ENCODE results near the gene MRPL54.

MRPL54 gene

DNA sequence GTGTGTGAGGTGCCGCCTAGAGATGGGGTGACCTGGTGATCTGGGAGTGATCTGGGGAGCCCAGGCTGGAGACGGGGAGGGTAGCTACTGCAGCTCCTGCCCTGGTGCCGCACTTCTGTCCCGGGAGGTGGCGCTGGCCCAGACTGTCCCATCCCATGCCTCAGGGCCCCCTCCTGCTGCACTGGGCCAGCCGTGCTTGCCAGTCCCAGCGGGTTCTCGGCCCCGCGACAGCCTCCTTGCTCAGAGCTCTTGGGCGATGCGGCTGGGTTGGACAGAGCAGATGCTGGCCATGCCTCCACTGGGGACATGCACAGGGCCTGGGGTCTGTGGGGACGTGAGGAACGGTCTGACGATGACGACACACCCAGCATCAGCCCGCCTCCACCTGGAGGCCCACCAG lies 7.0 kb downstream of the MRPL54 start:
- DNase-seq (ENCODE audit: low read depth): no peak

DNA sequence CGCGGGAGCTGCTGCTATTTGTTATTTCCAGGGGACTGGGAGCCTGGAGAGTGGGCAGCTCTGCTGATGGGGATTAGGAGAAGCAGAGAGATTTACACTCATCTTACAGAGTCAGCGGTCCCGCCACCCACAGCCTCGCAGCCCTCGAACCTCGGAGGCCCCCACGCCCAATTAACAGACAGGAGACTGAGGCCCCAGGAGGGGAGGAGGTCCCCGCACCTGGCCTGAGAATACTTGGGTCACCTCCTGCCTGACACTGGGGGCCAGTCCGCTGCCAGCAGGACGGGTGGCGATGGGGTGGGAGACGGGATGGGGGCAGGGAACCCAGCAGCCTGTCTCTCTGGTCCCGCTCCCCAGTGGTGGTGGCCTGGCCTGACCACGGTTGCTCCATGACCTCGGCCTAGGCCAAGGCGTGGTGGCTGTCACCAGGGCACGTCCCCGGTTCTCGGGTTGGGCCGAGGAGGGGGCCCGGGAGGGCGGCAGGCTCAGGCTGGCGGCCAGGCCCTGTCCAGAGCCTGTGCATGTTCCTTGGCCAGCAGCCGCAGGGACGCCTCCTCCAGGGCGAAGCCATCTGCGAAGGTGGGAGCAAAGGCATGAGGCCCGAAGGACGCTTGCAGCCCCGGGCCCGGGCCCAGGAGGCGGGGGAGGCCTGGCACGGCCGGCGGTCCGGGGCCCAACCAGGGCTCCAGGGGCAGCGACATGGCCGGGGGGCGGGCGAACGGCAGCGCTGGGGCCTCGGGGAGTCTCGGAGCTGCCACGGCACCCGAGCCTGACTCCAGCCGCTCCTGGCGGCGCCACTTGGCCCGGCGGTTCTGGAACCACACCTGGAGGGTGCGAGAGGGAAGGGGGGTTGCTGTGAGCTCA lies 7.9 kb downstream of the MRPL54 start:
- no peak for DNase-seq (ENCODE audit: low read depth)

DNA sequence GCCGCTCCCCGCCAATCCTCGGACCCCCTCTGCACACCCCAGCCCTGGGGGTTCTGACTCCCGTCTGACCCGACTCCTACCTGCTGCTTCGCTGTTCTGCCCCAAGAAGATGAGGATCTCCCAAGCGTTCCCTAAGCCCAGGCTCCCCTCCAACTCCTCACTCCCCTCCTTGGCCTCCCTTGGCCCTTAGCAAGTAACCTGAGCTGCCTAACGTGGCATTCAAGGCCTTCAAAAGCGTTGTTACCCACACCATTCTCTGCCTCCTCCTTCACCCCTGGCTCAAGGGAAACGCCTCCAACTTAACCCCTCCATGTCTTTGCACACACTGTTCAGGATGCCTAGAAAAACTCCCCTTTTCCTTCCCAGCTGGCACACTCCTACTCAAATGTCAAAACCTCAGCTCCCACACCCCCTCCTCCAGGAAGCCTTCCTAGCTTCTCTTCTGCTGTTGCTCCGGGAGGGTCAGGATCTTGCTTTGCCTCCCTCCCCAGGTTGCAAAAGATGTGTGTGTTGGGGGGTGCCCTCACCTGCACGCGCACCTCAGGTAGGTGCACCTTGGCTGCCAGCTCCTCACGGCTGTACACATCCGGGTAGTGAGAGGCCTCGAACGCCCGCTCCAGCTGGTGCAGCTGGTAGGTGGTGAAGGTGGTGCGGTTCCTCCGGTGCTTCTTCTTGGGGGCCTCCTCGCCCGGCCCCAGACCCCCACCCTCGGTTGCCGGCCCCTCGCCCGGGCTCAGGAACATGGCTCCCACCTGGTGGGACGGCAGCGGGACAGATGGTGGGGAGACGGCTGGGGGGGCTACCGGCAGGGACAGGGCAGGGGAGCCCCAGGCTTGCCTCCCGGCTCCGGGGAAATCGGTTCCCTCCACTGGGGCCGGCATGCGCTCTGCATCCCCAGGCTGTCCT lies 8.8 kb downstream of the MRPL54 start:
- no peak for DNase-seq (ENCODE audit: low read depth)

DNA sequence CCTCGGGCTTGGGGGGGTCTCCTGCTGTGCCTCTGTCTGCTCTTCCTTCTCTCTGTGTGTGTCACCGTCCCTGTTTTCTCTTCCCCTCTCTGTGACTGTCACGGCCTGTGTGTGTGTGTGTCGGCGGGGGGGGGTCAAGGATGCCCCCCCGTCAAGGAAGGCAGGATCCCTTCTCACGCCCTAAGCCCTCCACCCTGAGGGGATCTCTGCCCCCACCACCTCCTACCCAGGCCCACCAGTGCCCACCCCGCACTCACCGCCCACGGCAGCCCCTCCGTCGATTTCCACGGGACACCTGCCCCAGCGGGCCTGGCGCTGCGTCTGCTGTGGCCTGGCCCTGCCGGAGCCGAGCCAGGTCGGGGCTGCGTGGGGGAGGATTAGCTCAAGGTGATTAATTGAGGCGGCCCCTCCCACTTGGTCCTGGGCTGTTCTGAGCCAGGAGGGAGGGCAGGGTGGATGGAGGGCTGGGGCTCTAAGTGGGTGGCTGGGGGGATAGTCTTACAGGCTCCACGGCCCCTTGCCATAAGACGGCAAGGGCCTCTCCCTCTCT lies 9.5 kb downstream of the MRPL54 start, which contains the start of gene RAX2:
RAX2 (minus strand) TSS at position 323 of the 550 bp plus-strand sequence. CDS start 486 bp downstream, outside the sequence.
- DNase-seq (ENCODE audit: low read depth): no peak

DNA sequence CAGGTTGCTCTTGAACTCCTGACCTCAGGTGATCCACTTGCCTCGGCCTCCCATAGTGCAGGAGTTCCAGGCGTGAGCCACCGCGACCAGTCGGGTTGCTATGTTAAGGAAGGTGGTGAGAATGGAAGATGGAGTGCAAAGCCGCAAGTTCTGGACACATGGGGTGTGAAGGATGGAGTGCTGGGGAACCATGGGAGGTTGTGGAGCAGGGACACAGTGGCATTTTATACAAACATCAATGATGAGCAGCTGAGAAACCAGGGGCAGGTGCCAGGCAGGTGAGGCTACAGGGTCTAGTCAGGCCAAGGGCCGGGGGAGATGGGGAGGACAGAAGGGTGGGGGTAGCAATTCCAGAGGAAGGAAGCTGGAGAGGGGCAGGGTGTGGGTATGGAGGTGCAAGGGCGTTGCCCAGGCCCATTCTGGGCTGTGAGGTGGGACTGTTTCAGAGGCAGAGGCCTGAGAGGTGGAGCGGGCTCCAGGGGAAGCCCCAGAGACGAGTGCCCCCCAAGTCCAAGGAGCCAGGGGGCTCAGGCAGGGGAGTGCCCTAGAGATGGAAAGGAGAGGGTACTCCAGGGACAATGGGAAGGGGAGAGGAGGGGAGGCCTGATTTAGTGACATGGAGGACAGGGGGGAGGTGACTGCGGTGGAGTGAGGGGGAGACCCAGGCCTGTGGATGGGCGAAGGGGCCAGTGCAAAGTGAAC lies 11.5 kb downstream of the MRPL54 start:
- no peak for DNase-seq (ENCODE audit: low read depth)

DNA sequence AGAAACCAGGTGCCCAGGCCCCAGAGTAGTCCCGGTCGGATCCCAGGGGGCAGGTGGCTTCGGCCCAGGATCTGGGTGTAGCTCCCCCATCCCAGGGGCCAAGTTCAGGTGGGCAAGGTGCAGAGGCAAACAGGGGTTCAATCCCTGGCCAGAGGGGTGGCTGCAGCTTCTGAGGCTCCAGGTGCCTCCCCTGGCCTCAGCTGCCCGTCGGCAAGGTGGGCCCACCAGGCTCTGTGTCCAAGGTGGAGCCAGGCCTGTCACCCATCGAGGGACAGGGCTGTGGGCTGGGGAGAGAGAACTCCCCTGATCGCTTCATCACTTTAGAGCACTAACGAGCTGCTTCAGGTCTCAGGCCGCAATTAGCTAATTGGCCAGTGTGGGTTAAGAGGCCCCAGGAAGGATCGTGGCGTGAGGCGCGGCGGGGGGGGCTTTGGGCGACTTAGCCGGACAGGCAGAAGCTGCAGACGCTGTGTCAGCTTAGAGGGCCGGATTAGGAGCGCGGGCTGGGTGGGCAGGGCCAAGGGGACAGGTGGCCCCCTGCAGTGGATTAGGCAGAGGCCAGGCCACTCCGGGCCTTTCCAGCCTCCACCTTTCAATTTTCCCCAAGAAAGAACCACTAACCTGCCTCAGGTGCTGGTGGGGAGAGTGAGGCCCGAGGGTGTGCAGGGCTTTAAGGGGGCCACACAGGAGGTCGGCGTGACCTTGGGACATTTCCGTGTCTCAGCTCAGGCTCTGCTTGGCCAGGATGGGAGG lies 12.3 kb downstream of the MRPL54 start:
- no peak for DNase-seq (ENCODE audit: low read depth)

DNA sequence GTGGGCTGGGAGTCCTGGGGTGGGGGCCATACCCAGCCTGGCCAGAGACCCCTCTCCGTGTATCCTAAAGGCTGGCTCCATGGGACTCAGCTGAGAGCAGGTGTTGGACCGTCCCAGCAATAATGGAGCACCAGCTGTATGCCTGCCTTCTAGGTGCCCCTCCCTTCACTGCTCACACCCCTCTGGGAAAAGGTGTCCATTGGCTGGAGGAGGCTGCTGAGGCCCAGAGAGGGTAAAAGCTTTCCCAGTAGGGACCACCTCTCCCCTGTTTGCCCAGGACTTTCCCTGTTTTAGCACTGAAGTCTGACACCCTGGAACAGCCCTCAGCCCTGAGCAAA lies 12.9 kb downstream of the MRPL54 start:
- DNase-seq (ENCODE audit: low read depth): no peak

DNA sequence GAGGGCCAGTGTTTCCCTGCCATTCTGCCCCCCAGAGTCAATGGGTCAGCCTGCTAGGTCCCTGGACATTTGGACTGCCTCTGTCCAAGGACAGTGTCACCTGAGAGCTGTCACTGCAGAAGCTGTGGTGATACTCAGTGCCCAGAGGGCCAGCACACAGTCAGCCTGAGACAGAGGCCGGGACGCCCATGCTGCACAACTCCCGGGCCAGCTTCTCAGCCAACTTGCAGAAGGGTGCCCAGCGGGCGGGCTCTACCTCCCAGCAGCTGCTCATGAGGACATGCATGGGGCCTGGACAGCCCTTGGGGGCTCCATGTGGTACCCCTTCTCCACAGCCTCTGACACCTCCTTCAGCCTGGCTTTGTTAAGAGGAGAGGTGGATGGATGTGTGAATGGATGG lies 13.3 kb downstream of the MRPL54 start:
- DNase-seq (ENCODE audit: low read depth): no peak

DNA sequence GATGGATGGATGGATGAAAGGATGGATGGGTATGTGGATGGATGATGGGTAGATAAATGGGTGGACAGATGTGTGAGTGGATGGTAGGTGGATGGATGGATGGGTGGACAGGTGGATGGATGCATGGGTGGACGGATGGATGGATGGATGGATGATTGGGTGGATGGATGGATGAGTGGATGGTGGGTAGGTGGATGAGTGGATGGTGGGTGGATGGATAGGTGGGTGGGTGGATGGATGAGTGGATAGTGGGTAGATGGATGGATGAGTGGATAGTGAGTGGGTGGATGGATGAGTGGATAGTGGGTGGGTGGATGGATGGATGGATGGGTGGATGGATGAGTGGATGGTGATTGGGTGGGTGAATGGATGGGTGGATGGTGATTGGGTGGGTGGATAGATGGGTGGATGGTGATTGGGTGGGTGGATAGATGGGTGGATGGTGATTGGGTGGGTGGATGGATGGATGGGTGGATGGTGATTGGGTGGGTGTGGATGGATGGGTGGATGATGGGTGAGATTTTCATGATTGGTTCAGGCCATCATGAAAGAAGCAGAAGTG lies 14.1 kb downstream of the MRPL54 start:
- no peak for DNase-seq (ENCODE audit: low read depth)

DNA sequence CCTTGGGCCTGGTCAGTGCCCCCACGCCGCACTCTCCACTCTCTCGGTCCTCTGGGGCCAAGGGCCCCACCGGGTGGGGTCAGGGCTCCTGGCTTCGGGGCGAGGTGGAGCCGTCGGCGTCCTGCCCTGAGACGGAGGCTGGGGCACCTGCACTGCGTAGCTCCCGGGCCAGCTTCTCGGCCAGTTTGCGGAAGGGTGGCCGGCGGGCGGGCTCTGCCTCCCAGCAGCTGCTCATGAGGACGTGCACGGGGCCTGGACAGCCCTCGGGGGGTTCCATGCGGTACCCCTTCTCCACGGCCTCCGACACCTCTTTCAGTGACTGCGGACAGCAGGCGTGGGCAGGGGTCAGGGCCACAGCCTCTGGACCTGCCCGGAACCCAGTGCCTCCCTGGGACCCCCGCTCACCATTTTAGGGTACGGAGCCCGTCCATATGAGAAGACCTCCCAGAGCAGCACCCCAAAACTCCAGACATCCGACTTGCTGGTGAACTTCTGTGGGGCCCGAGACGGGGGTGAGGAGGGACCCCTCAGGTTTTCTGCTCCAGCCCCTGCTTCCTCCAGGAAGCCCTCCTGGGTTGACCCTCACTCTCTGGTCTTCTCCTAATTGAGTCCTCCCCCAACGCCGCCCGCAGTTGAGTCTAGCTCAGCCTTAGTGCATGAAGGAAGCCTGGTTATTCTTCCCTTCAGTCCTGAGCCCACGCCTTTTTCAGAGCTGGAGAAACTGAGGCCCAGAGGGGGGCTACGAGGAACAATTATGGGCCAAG lies 15.8 kb downstream of the MRPL54 start:
- DNase-seq (ENCODE audit: low read depth): no peak

DNA sequence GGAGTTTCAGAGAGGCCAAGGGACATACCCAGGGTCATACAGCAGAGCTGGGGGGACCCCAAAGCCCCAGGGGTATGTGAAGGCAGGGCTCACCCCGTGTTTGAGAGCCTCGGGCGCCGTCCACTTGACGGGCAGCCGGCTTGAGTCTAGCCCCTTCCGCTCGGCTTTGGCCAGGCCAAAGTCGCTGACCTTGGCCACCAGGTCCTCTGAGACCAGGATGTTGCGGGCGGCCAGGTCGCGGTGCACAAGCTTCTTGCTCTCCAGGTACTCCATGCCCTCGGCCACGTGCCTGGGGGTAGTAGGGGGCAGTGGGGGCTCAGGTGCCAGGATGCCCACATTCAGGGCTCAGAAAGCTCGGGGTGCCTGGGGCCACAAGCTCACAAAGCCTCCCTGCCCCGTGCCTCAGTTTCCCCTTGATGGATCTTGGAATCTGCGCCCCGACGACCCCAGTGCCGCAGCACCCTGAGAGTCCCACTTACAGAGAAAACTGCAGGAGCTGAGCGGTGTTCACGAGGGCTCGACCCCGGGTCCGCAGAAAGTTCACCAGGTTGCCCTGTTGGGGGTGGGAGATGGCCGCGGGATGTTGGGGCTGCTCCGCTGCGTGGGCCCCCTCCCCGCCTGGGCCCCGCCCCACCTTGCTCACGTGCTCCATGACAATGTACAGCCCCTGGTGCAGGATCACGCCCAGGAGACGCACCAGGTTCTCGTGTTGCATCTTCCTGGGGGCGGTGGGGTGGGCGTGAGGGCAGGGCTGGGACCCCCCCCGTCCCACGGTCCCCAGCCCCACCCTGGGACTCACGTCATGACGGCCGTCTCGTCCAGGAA lies 16.6 kb downstream of the MRPL54 start:
- no peak for DNase-seq (ENCODE audit: low read depth)

DNA sequence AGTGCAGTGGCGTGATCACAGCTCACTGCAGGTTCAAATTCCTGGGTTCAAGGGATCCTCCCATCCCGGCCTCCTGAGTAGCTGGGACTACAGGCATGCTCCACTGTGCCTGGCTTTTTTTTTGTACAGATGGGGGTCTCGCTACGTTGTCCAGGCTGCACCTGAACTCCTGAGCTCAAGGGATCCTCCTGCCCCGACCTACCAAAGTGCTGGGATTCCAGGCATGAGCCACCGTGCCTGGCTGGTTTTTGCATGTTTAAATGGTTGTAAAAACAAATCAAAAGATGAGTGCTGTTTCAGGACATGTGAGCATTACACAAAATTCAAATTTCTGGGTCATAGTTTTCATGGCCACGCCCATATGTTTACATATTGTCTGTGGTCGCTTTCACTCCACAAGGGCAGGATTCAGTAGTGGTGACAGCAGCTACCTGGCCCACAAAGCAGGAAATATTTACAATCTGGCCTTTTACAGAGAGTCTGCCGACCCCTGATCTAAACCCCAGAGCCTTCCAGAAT lies 18.4 kb downstream of the MRPL54 start:
- DNase-seq (ENCODE audit: low read depth): no peak

DNA sequence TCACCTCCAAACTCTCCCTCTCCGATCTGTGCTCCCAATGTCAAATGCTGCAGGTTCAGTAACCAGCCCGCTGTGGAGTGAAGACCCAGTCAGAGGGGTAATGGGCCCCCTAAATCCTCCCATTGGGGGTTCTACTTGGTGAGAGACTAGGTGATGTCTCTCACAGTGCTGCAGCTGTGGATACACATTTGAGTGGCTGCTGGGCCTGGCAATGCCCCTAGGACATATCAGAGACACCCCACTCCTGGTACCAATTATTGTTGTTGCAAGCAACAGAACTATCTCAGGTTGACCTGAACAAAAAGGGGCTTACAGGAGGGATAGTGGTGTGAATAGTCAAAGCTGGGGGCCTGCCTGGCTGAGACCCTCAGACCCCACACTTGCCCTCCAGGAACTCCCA lies 19.1 kb downstream of the MRPL54 start:
- DNase-seq (ENCODE audit: low read depth): no peak

DNA sequence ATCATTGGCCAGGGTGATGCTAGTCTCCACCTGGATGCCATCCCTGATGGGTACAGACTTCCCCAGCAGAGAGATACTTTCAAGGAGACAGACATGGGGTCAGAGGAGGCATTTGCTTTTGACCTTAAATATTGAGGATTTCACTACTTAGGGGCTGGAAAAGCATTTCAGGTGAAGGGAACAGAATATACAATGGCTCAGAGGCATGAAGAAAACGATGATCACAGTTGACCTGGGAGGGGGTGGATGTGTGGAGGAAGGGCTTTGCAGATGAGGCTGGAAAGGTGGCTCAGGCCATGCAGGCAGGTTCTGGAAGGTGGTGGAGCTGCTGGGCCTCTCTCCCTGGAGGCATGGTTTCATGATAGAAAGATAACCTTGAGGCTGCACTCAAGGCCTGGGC lies 19.8 kb downstream of the MRPL54 start:
- no peak for DNase-seq (ENCODE audit: low read depth)

DNA sequence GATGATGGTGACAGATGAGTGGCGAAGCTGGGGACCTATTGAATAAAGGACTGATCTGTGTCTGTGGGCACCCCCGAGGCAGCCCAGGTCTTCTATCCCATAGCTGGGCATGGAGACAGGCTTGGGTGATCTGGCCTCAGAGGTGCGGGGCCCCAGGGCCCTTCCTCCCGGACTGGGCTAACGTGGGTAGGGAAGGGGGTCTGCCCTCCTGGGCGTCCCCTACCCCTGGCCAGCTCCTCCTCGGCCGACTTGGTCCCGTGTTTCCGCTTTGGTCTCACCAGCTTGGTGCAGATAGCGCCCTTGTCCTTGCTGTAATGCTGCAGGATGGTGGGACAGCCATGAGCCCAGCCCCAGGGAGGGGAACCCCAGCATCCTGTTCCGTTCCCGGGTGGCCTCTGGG lies 20.4 kb downstream of the MRPL54 start:
- no peak for DNase-seq (ENCODE audit: low read depth)

DNA sequence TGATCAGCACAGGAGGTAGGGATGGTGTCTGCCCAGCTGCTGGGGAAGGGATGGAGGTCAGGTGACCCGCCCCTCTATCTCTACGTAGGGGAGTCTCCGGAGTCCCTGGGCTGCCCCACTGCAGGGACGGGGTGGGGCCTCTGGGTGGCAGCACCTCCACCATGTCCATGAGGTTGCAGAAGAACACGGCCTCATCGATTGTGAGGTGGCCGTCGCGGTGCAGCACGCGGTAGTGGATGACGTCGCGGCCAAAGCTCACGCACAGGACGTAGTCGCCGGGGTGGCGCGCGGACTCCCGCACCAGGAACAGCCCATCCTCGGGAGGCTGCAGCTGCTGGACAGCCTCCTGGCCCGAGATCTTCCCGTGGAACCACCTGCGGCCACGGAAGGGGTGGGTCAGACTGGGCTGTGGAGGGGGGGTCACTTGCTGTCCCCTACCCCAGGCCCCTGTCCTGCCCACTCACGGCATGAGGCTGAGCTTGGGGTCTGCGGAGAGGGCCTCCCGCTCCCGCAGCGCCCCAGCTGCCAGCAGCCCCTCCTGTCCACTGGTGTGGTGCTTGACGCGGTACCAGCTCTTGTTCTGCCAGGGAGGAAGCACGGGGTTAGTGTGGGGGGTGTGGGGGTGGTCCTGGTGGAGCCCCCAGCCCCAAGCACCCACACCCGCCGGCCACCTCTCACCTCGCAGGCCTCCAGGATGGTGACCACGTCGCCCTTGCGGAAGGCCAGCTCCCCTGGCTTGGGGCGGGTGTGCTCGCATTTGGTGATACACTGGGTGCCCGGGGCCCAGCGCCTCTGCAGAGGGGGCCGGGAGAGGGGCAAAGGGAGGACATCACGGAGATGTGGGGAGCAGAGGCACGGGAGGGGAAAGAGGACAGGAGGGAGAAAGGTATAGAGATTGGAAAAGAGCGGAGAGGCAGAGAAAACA lies 21.4 kb downstream of the MRPL54 start:
- no peak for DNase-seq (ENCODE audit: low read depth)

DNA sequence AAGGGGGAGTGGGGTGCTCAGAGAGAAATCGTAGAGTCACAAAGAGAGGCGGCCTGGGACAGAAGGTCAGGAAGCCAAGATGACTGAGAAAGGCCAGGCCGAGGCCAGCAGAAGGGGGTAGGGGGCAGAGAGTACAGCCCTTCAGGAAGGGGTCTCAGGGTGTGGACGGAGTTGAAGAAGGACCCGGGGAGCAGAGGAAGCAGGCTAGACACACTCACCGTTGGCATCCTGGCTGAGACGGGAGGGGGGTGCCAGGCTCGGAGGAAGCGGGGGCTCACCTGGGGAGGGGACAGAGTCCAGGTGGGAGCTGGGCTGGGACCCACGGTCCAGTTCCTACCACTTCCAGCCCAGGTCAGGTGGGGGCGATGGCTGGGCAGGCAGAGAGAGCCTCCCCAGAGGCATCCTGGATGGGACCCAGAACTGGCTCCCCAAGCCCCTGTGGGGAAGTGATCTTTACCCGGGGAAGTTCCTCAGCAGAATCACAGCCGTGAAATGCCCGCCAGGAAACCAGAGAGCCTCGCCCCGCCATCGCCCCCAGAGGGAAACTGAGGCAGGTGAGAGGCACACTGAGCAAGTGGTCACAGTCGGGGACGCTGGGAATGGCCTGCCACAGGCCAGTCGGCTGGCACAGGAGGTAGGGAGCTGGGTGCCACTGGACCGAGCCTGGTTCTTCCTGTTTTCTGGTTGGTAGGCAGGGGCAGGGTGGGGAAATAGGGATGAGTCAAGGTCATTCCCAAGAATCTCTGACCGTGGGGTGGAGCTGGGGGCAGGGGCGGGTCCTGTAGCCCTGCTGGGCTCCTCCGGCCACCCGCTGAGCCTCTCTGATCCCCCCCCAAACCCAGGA lies 22.3 kb downstream of the MRPL54 start:
- no peak for DNase-seq (ENCODE audit: low read depth)

Measured in stimulated activated CD8-positive, alpha-beta memory T cell treated with anti-CD3 and anti-CD28 coated beads, Interleukin-15, amount 100 ng/mL, for 24 hours (primary cell).